UCSD-AML1 (cell line): ENCODE measurements around the gene LTBR.

Experiments
- DNase-seq: peaks from one replicate; lab custom pipeline; 2025; ENCODE audit not compliant: unreplicated experiment; lab: John Stamatoyannopoulos, UW

Gene LTBR

DNA sequence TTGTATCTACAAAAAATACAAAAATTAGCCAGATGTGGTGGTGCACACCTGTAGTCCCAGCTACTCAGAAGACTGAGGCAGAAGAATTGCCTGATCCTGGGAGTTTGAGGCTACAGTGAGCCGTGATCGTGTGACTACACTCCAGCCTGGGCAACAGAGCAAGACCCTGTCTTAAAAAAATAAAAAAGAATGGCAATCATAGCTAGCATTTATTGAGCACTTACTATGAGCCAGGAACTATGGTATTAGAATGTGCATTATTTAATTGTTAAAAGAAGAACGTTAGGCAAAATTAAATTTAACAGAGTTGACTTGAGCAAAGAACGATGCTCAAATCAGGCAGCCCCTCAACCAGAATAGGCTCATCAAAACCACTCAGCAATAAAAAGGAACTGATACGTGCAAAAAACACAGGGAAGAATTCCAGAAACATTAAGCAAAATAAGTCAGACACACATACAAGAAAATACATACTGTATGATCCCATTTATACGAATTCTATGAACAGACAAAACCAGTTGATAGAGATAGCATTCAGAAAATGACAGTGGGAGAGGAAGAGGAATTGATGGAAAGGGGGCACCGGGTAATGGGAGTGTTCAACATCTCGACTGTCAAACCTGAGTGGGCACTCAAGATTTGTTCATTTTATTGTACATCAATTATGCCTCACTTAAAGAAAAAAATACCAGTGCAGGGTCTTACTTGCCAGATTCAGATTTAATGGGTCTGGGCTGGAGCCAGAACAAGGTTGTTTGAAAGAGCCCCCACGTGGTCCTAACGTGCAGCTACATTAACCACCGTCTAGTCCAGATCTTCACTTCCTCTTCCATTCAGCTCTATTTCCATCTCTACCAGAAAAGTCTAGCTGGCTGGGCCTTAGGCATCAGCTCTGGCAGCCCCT lies 16.6 kb upstream of the LTBR start:
- peak; percentile 56 for DNase-seq

DNA sequence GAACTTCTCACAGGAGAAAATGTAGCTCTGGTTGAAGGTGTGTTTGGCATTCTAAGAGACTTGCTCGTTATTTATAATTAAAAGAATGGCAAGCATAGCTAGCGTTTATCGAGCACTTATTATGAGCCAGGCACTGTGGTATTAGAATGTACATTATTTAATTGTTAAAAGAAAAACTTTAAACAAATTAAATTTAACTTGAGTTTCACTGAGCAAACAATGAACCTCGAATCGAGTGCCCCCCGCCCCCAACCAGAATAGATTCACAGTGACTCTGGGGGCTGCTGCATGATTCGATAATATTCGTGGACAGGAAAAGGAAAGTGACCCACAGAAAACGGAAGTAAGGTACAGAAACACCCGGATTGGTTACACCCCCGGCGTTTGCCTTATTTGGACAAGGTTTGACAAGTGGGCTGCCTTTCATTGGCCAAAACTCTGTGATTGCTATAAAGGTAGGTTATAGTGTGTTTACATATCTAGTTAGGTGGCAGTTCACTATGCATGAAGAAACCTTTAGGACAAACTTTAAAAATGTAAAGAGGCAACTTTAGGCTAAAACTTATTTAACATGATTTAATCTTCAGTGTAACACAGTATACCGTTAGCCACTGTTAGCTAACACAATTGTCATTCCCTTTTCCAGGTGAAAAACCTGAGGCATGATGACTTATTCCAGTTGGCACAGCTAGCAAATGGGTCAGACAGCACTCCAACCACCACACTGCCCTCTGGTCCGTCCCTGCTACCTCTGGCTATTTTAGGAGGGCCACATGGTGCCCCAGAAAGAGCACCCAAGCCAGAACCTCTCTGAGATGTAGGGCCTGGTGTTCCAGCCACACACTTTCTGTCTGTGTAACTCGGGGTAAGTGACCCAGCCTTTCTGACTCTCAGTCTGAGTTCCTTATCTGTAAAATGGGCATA lies 15.7 kb upstream of the LTBR start:
- peak; percentile 62 for DNase-seq

DNA sequence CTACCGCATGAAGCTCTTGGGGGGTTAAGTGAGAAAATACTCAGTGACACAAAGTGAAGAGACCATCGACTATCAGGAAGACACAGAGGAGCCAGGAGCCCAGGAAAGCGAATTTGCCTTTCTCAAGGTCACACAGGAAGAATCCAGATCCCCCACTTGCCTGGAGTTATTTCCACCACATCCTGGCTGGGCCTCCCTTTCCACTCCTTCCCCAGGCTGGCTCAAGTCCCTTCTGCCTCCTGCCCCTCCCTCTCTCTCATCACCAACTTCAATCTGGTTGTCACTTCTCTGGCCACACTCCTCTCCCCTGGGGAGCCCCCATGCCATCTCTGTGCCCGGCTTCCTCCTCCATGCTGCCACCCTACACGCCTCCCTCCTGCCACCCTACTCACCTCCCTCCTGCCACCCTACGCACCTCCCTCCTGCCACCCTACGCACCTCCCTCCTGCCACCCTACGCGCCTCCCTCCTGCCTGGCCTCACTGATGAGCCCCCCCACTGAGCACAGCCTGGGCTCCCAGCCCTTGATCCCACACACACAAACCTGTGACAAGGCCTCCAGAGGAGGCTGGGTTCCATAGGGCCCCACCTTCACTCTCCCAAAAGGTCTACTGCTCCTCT lies 14.9 kb upstream of the LTBR start:
- no peak for DNase-seq

DNA sequence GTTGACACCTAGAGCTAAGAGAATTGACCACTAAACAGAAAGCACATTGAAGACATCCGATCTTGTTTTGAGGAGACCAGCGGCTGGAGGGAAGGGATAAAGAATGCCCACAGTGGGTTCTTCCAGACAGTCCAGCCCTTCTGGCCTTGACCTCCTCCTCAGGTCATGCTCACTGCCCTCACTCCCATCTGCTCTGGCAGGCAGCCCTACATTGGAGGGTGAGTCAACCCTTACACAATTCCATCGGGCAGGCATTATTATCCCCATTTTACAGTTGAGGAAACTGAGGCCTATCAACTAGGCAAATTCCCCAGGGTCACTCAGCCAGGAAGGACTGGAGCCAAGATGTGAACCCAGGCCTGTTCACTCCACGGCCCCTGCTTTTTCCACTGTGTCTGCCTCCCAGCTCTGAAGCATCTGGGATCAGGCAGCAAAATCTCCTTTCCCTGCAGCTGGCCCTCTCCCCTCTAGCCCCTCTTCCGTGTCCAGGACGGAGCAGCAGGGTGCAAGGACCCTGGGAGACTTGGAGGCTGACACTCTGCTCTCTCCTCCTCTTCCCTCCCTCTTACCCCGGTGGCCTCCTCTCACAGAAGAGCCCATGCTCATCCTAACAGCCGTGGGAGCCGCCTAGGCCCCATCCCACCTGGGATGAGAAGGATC lies 13.9 kb upstream of the LTBR start:
- DNase-seq = no peak

DNA sequence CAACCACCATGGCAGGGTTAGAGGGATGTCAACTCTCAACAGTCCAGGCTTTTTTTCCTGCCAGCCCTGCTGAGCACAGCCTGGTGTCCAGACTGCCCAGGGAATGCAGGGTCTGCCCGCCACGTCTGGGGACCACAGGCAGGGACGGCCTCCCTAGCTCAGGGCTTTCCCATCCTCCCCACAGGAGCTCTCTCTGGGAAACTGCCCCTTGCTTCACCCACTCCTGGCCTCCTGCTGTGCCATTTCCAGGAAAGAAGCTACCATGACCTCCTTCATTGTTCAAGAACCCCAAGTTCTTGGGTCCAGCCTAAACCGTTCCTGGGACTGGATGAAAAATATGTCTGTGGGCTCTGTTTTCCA lies 13.4 kb upstream of the LTBR start:
- no peak for DNase-seq

DNA sequence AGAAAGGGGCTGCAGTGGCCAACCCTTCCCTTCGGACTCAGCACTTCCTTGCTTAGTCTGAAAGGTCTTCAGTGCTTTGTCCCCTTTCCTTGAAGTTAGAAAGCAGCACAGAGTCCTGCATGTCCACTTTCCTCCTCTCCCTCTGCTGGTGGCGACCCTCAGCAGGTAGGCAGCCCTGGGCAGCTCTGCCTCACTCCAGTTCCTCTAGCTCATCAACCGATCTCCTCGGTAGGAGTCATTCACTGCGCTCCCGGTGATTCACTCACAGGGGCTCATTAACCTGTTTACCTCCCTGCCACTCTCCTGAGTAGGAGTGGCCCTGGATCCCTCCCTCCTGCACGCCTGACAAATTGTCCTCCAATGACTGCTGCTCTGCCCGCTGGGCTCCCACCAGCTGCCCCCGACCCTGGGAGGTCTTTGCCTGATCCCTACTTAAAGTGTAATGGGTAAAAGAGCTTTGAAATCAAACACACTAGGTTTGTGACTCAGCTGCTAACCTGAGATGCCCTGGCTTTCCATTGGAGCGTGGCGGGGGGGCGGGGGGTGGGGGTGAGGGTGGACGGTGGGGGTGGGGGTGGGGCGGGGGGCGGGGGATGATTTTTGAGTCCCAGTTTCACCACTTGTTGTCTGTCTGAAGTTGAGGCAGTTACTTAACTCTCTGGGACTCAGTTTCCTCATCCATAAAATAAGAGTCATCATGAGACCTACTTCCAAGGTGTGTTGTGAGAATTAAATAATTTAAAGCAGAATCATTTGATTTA lies 12.8 kb upstream of the LTBR start:
- DNase-seq = no peak

DNA sequence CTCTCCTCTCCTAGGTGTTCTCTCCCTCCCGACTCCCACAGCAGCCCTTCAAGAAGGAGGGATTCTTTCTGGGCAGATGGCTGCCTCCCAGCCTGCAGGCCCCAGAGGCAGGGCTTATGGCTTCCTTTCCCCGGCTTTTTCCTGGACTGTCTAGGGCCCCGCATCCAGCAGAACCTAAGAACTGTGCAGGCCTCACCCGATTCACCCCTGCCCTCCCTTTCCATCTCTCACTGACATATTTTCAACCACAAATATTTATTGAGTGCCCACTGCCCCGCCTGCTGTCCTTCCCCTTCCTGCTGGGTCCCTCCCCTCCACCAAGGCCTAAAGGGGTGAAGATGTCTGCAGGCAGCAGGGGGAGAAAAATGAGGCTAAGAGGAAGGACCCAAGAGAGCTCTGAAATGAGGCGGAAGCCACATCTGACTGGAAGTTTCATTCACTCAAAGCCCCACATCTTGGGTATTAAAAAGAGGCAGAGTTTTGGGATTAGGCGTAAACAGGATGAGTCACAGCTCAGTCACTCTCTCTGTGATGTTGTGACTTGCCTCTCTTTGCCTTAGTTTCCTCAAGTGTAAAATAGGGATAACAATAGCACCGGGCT lies 11.5 kb upstream of the LTBR start:
- peak; percentile 81 for DNase-seq

DNA sequence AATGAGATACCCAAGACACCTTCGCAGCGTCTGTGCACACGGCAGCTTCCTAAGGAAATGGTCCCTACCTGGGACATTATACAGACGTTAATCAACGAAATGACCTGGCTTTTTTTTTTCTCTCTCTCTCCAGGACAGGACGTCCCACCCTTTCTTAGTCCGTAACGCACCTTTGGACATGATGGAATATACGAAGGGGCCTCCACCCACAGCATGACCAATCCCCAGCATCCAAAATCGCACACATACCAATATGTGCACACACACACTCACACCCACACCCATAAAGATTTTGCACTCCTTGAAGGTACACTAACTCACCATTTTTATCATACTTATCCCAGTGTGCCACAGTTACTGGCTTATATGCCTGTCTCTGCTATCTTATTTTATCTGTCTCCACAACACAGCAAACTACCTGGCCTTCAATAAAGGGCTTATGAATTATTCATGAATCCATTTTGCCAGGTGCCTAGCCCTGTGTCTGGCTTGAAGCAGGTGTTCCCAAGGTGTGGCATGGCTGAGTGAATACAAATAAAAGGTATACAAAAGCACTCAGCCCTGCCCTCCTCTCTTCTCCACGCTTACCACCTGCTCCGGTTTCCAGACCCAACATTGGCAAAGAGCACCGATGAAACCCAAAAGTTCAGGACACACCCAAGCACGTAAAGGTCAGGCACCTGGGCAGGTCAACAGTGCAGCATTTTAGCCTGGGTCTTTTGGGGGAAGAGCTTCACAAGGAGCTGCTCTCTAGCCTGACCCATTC lies 10.8 kb upstream of the LTBR start:
- no peak for DNase-seq

DNA sequence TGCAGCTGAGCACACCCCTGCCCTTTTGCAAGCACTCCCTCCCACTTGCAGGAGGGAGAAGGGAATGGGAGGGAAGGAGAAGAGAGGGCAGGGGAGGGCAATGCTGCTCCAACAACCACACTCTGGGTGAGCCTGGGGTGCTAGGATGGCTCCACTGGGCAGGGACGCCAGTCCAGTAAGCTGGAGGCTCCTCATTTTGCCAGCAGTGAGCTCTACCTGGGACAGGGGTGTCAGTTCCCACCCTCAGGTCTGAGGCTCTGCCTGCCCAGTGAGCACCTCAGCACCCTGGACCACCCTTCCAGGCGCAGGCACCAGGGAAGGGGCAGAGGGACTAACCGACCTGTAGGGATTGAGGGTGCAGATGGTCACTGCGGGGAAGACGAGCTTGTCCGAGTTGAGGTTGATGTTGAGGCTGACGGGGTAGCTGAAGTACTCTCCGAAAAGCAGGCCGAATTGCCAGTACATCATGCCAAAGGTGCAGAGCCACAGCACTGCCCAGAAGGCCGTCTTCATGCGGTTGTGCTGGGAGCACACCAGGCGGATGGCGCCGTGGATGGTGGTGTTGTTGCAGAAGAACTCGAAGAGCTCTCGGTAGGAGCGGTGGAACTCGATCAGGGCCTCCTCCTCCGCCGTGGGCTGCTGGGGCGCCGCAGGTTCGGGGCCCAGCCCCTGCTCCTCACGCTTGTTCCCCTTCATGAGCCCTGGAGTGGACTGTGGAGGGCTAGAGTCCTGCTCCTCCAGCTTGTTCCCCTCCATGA lies 9.8 kb upstream of the LTBR start:
- DNase-seq = no peak

DNA sequence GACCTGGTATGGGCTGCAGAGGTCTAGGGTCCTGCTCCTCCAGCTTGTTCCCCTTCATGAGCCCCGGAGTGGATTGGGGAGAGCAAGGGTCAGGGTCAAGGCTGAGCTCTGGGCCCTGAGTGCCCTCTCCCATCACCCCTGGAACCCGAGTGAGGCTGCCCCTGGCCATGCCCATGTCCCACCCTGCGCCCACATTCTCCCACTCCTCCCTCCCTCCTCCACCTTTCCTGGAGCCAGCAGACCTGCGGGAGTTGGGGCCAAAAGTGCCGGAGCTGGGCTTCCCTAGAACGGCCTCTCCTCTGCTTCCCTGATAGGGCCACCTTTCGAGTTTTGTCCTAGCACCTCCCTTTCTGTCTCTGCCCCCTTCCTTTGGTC lies 9.2 kb upstream of the LTBR start:
- DNase-seq = no peak

DNA sequence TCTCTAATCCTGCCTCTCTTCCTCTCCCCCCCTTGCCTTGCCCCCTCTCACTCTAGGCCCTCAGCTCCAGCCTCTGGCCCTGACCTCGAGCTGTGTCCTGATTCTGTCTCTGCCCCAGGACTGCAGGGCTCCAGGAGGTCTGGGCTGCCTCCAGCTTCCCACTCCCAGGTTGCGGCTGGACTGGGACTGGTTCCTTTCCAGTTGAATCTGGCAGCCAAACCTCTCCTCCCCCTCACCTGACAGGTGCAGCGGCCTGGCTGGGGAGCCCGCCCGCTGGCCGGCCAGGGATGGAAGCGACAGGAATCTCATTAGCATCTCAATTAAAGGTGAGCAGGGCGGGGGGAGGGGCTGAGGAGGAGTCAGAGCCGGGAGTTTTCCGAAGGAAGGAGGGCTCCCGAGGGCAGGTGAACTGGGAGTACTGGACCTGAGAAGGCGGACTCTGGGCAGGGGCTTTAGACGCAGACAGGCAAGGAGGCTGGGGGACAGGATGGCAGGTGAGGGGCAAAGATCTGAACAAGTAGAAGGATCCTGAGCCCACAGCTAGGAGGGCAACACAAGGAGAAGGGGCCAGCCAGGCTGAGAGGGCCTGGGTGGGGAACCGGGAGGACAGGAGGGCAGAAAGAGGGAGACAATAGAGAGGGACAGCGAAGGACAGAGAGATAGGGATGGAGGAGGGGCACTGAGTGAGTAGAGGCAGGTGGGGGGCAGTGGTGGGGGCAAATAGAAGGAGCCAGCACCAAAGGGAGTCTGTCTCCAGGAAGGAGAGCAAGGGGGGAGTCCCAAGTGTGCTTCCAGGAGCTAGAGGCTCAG lies 8.5 kb upstream of the LTBR start, which contains the start of gene SCNN1A:
Gene SCNN1A, minus strand, starts transcription at position 295 of the 810 bp plus-strand sequence. CDS start 780 bp downstream, outside the sequence.
- DNase-seq = no peak

DNA sequence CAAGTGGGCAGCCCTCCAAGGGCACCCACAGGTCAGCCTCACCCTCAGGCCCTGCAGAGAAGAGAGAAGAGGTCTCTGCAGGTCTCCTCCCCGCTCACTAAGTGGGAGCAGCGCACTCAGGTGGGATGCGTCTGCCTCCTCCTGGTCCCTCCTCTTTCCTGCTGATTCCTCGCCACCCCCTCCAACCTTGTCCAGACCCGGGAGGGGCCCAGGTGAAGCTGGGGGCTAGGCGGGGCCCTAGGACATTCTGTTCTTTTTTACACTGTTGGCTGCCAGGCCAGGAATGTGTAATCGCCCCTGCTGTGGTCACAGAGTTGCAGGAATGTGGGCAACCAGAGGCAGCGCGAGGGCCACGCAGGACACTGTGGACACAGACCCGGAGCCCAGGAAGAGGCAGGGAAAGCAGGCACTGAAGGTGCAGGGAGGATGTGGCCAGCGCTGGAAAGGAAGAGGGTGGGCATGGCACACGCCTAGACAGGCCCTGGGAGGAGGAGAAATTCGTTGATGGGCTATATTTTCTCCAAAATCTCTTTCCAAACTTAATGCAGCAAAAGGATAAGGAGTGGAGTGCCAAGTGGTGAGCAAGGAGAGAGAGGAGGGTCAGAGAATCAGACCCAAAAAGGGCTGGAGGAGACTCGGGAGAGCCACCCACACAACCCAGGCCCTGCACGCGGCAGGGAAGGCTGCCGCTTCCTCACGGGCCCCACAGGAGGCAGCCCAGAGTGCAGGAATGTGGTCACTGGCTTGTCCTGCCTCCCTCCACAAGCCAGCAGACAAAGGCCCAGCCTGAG lies 7.7 kb upstream of the LTBR start:
- peak; percentile 68 for DNase-seq

DNA sequence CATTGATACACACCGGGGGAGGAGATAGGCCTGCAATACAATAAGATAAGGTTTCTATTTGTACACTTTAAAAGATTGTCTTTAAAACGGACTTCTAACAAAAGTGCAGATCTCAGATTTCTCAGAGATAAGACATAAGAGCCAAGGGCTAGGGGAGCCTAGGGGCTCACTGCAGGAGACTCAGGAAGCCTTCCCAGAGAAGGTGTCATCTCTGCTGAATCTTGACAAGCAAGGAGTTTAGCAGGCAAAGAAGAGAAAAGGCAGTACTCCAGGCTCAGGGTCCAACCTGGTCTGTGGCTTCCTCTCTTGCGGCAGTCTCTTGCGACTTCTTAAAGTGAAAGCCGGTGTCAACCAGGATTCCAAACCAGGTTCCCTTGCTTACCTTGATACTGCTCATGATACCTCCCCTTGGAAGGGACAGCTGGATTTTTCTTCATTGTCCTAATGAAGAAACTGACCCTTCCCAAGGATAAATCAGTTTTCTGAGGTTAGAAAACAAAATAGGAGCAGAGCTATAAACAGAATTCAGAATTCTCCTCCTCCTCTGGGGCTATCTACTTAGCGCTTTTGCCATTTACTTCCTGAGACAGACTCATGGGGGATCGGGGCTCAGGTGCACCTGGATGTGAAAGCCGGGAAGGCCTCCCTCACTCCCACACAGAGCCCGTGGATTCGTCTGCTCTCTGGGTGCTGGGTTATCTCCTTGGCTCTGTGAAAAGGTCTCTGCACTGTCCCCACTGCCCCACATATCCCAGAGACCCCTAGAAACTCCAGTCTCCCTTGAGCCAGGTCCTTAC lies 6.9 kb upstream of the LTBR start:
- DNase-seq = no peak

DNA sequence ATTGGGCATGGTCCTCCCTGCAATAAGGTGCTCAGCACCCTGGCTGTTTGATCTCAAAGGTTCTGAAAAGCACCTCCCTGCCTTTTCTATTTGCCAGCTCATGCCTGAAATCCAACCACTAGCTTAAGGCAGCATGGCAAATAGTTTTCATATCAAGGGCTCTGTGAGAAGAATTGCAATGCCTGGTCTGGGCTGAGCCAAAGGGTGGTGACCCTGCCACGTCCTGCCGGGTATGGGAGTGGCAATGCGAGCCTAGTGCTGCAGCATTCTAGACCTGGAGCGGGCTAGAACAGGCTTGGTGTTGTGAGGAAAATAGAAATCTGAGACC lies 6.3 kb upstream of the LTBR start:
- no peak for DNase-seq

DNA sequence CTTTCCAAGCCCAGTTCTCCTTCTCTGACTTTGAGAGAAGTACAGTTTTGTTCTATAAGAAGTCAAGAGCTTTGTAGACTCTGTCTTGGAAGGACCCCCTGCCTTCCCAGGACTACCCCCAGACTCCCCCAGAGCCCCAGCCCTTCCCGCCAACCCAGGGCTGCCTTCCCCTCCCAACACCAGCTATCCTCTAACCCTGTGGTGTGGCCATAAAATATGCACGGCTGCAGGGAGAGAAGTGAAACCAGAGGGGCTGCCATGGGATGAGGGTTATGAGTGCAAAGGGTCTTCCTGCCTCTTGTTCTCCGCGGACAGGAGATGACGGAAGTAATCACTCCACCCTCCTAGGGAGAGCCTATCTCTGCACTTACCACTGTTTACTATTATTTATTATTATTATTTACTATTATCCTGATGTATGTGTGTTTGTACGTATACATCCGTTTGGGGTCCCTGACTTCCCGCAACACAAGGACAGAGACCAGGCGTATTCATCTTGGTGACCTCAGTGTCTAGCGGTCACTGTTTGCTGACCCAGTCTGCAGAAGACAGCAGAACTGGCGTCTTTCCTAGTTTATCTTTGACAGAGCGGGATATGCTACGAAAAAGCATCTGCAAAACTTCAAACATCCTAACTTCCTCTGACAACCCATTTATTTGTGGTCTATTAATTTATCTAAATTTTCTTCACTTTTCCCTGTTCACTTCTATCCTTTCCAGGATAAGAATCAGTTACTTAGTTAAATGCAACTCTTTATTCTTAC lies 5.1 kb upstream of the LTBR start:
- no peak for DNase-seq
